Upper lobe of left lung (tissue), 6 donors: ENCODE measurements around the gene KRTAP5-10. TPM values are rescaled to one million over a fixed set of nuclear protein-coding genes. Genes with fewer than 3 reads are reported as not detected.

Experiments
- small RNA-seq, 4 donors: library from RNA; depleted of rRNA; stranded (forward); fragments of <200 nt; gene quantifications; one replicate each; pipeline ENCODE3, GENCODE V24; 2016
- total RNA-seq, 6 donors: library from RNA; depleted of rRNA in 4 of 6; stranded (reverse); fragments of >200 nt in 4 of 6; gene quantifications; one replicate each; pipeline versions ENCODE4 v1.1.0 to v1.2.1, GENCODE V29; 2016 to 2021
- donor health status: DM: no; HTN: no; CAD: no; lungs with moderate emphysema.
- donor health status: DM: no; HTN: yes; CAD: no; lungs with severe emphysema.

KRTAP5-10 gene
- total RNA-seq, 6 donors from 2014 or later: 0.34 TPM; not detected in 5

Small RNA genes lying within 50 kb of the gene (small RNA-seq; reads per million reads assigned to genes)
- 0 reads per million in 4 donors for gene AP000867.1
- gene KRTAP5-14P: 0 reads per million in 4 donors

Other genes starting within 250 kb of the KRTAP5-10 start
- gene DHCR7, start 117.2 kb upstream of the KRTAP5-10 start, total RNA-seq: 10 to 100 TPM in 5 of 6 donors, 1 to 10 TPM in 1; 5.2 to 96.1 (median 66.4) TPM
- gene NADSYN1, start 112.4 kb upstream of the KRTAP5-10 start, total RNA-seq: 100 to 1,000 TPM in 2 of 6 donors, 10 to 100 TPM in 4; 46.8 to 248 (median 79.5) TPM
- under 1 TPM in 2 of 6 donors, not detected in 4; 0.20 to 0.98 TPM for gene KRTAP5-7, start 38.3 kb upstream of the KRTAP5-10 start, total RNA-seq
- gene KRTAP5-8, start 27.5 kb upstream of the KRTAP5-10 start, total RNA-seq: 1 to 10 TPM in 1 of 6 donors, under 1 TPM in 3, not detected in 2; 0.23 to 7.3 (median 0.71) TPM
- under 1 TPM in 2 of 6 donors, not detected in 4; 0.24 to 0.26 TPM for gene KRTAP5-9, start 17.1 kb upstream of the KRTAP5-10 start, total RNA-seq
- gene KRTAP5-11, start 17.3 kb downstream of the KRTAP5-10 start, total RNA-seq: not detected